ENCODE data around the gene TAPT1. TPM values are rescaled to one million over a fixed set of nuclear protein-coding genes. Genes with fewer than 3 reads are reported as not detected.

TAPT1 gene
- total and polyA plus RNA-seq, 3 donors from 2014 or later, result 38.4 to 117 (median 46.1) TPM

- H3K4me1 ChIP-seq, result no peaks in the 10 kb centered on the region
- no peak for DNase-seq
- H3K9me3 ChIP-seq, result no peaks in the 10 kb centered on the region
- no peak for TF ChIP-seq CTCF (IDR thresholded peaks at IDR 0.05)
- no peak for TF ChIP-seq POLR2A (IDR thresholded peaks at IDR 0.05)
- intact Hi-C loops (cut with DNase I; ENCODE audit: low total_unique reads), result no loop called here
- WGBS, 2 donors, result 83 to 93% methylated on average over 2 of the region's 2 CpGs
- no peaks in the 10 kb centered on the region for H3K27me3 ChIP-seq
- no peak overlapping the region for H3K4me3 ChIP-seq
- no peak overlapping the region for H3K27ac ChIP-seq
- H3K36me3 ChIP-seq (ENCODE audit: low read depth, missing control alignments), result no peaks in the 10 kb centered on the region
These were observed 23.7 kb downstream of the TAPT1 start for GRCh38 chr4:16202598-16202997.

GRCh38 chr4:16199093-16199492 lies 27.2 kb downstream of the TAPT1 start:
- 91 to 98% methylated on average over 1 of the region's 1 CpG for WGBS, 2 donors
- Histone ChIP-seq H3K27me3 (no peaks in the 10 kb centered on the region), H3K36me3 (ENCODE audit: low read depth, missing control alignments) (no peaks in the 10 kb centered on the region), H3K4me1 (no peaks in the 10 kb centered on the region), H3K27ac (no peak overlapping the region), H3K4me3 (no peak overlapping the region), H3K9me3 (no peaks in the 10 kb centered on the region)
- DNase-seq, result no peak
- TF ChIP-seq CTCF (IDR thresholded peaks at IDR 0.05), result peak in 1 of 3 experiments; percentile 41
- TF ChIP-seq POLR2A (IDR thresholded peaks at IDR 0.05), result no peak
- intact Hi-C loops (cut with DNase I; ENCODE audit: low total_unique reads), result no loop called here

GRCh38 chr4:16197876-16198665 lies 28.2 kb downstream of the TAPT1 start:
- Histone ChIP-seq H3K9me3 (no peaks in the 10 kb centered on the region), H3K27me3 (no peaks in the 10 kb centered on the region), H3K27ac (no peak overlapping the region), H3K36me3 (ENCODE audit: low read depth, missing control alignments) (no peaks in the 10 kb centered on the region), H3K4me1 (peaks cover 5% of the 10 kb centered on the region), H3K4me3 (no peak overlapping the region)
- DNase-seq, result no peak
- intact Hi-C loops (cut with DNase I; ENCODE audit: low total_unique reads), result no loop called here
- TF ChIP-seq CTCF (IDR thresholded peaks at IDR 0.05) (no peak), POLR2A (IDR thresholded peaks at IDR 0.05) (no peak)
- 64 to 68% methylated on average over 2 of the region's 2 CpGs for WGBS, 2 donors

- no peaks in the 10 kb centered on the region for H3K27me3 ChIP-seq
- no peak for DNase-seq
- 52 to 57% methylated on average over 9 of the region's 9 CpGs for WGBS, 2 donors
- TF ChIP-seq CTCF (IDR thresholded peaks at IDR 0.05), result no peak
- TF ChIP-seq POLR2A (IDR thresholded peaks at IDR 0.05), result no peak
- peaks cover 7% of the 10 kb centered on the region for H3K4me1 ChIP-seq
- H3K27ac ChIP-seq, result no peak overlapping the region
- H3K9me3 ChIP-seq, result no peaks in the 10 kb centered on the region
- H3K36me3 ChIP-seq (ENCODE audit: low read depth, missing control alignments), result no peaks in the 10 kb centered on the region
- no peak overlapping the region for H3K4me3 ChIP-seq
- intact Hi-C loops (cut with DNase I; ENCODE audit: low total_unique reads), result no loop called here
These were observed 29.5 kb downstream of the TAPT1 start for GRCh38 chr4:16196482-16197393.

All from testis (tissue), 3 donors.